ENCODE measurements around the gene GSX1.

GSX1 gene

DNA sequence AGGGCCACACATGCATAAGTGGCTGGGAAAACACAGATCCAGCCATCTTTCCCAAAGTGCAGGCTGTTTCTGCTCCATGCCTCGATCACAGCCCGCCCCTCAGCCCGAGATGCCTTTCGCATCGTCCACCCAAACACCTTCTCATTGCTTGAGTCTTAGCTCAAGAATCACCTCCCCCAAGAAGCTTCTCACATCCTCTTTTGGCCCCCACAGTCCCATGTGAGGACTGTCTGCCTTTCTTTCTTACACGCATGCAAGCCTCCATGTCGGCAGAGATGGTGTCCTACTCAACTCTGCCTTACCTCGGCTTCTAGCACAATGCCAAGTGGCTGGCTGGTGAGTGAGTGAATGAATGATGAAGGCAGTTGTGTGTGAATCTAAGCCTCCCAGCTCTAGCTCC is 18.1 kb upstream of the GSX1 start:
- no peaks in the 10 kb centered on the region for H3K36me3 ChIP-seq (ENCODE audit: control insufficient read depth in 1 of 2, insufficient read depth in 2 of 2, low read depth in 1 of 2, low read length in 2 of 2)
- no peak overlapping the region for H2BK5ac ChIP-seq (ENCODE audit: low read depth, low read length, poor library complexity, severe bottlenecking)
- no peak overlapping the region for H3K14ac ChIP-seq (ENCODE audit: low read length in 2 of 2)
- H4K8ac ChIP-seq (ENCODE audit: low read length), result no peak overlapping the region
- no peak overlapping the region for H2BK15ac ChIP-seq (ENCODE audit: low read depth, poor library complexity, severe bottlenecking)
- no peak overlapping the region for H3K4ac ChIP-seq (ENCODE audit: low read depth in 1 of 2, low read length in 2 of 2)
- DNase-seq, result no peak
- no peak overlapping the region for H3K4me3 ChIP-seq (ENCODE audit: insufficient read depth in 1 of 2, low read depth in 1 of 2, low read length in 2 of 2)
- no peaks in the 10 kb centered on the region for H3K4me1 ChIP-seq (ENCODE audit: control insufficient read depth, insufficient read depth, low read depth, low read length)
- no peak overlapping the region for H3K4me2 ChIP-seq (ENCODE audit: low read length, poor library complexity, severe bottlenecking)
- H3K27ac ChIP-seq (ENCODE audit: low read length, poor library complexity, severe bottlenecking), result no peak overlapping the region
- no peak overlapping the region for H2BK12ac ChIP-seq (ENCODE audit: low read length in 2 of 2)
- no peaks in the 10 kb centered on the region for H3K9me3 ChIP-seq (ENCODE audit: control insufficient read depth, low read length)
- WGBS, result 73% methylated on average over 5 of the region's 8 CpGs
- H3K79me1 ChIP-seq (replicated peaks; ENCODE audit: low read length, poor library complexity, severe bottlenecking), result no peaks in the 10 kb centered on the region
- no peak overlapping the region for H3K23ac ChIP-seq (ENCODE audit: low read length in 2 of 2)
- H3K27me3 ChIP-seq (ENCODE audit: control insufficient read depth in 1 of 2, insufficient read depth in 1 of 2, low read length in 2 of 2), result peaks cover 12 to 75% of the 10 kb centered on the region in 2 experiments
- no peak overlapping the region for H3K18ac ChIP-seq (ENCODE audit: low read depth in 1 of 2, low read length in 2 of 2)
- no peak overlapping the region for H3K9ac ChIP-seq (ENCODE audit: low read length)
- H2BK120ac ChIP-seq (ENCODE audit: low read depth, low read length), result no peak overlapping the region
- no peak overlapping the region for H4K91ac ChIP-seq (ENCODE audit: low read length)
- no peak overlapping the region for H2AFZ ChIP-seq (ENCODE audit: low read depth, low read length)
- H2AK5ac ChIP-seq (ENCODE audit: low read length, severe bottlenecking), result no peak overlapping the region

GRCh38 chr13:27774651-27775050 is 17.6 kb upstream of the GSX1 start:
- Histone ChIP-seq H2BK120ac (ENCODE audit: low read depth, low read length) (no peak overlapping the region), H2BK15ac (ENCODE audit: low read depth, poor library complexity, severe bottlenecking) (no peak overlapping the region), H3K4me2 (ENCODE audit: low read length, poor library complexity, severe bottlenecking) (no peak overlapping the region), H3K27ac (ENCODE audit: low read length, poor library complexity, severe bottlenecking) (no peak overlapping the region), H3K27me3 (ENCODE audit: control insufficient read depth in 1 of 2, insufficient read depth in 1 of 2, low read length in 2 of 2) (peaks cover 7 to 75% of the 10 kb centered on the region in 2 experiments), H3K18ac (ENCODE audit: low read depth in 1 of 2, low read length in 2 of 2) (no peak overlapping the region), H4K8ac (ENCODE audit: low read length) (no peak overlapping the region), H2BK5ac (ENCODE audit: low read depth, low read length, poor library complexity, severe bottlenecking) (no peak overlapping the region), H3K36me3 (ENCODE audit: control insufficient read depth in 1 of 2, insufficient read depth in 2 of 2, low read depth in 1 of 2, low read length in 2 of 2) (no peaks in the 10 kb centered on the region), H2AFZ (ENCODE audit: low read depth, low read length) (no peak overlapping the region), H4K91ac (ENCODE audit: low read length) (no peak overlapping the region), H3K4ac (ENCODE audit: low read depth in 1 of 2, low read length in 2 of 2) (no peak overlapping the region), H3K79me1 (replicated peaks; ENCODE audit: low read length, poor library complexity, severe bottlenecking) (no peaks in the 10 kb centered on the region), H3K14ac (ENCODE audit: low read length in 2 of 2) (no peak overlapping the region), H3K9ac (ENCODE audit: low read length) (no peak overlapping the region), H2AK5ac (ENCODE audit: low read length, severe bottlenecking) (no peak overlapping the region), H3K23ac (ENCODE audit: low read length in 2 of 2) (no peak overlapping the region), H3K4me1 (ENCODE audit: control insufficient read depth, insufficient read depth, low read depth, low read length) (no peaks in the 10 kb centered on the region), H3K4me3 (ENCODE audit: insufficient read depth in 1 of 2, low read depth in 1 of 2, low read length in 2 of 2) (no peak overlapping the region), H3K9me3 (ENCODE audit: control insufficient read depth, low read length) (no peaks in the 10 kb centered on the region), H2BK12ac (ENCODE audit: low read length in 2 of 2) (no peak overlapping the region)
- no peak for DNase-seq
- WGBS, result 49% methylated on average over 2 of the region's 2 CpGs

GRCh38 chr13:27775943-27776342 is 16.3 kb upstream of the GSX1 start:
- Histone ChIP-seq H3K79me1 (replicated peaks; ENCODE audit: low read length, poor library complexity, severe bottlenecking) (no peaks in the 10 kb centered on the region), H3K14ac (ENCODE audit: low read length in 2 of 2) (no peak overlapping the region), H3K18ac (ENCODE audit: low read depth in 1 of 2, low read length in 2 of 2) (no peak overlapping the region), H3K27ac (ENCODE audit: low read length, poor library complexity, severe bottlenecking) (no peak overlapping the region), H4K91ac (ENCODE audit: low read length) (no peak overlapping the region), H2BK15ac (ENCODE audit: low read depth, poor library complexity, severe bottlenecking) (no peak overlapping the region), H3K9ac (ENCODE audit: low read length) (no peak overlapping the region), H2AFZ (ENCODE audit: low read depth, low read length) (no peak overlapping the region), H3K9me3 (ENCODE audit: control insufficient read depth, low read length) (no peaks in the 10 kb centered on the region), H2BK120ac (ENCODE audit: low read depth, low read length) (no peak overlapping the region), H3K4me3 (ENCODE audit: insufficient read depth in 1 of 2, low read depth in 1 of 2, low read length in 2 of 2) (no peak overlapping the region), H4K8ac (ENCODE audit: low read length) (no peak overlapping the region), H3K4me2 (ENCODE audit: low read length, poor library complexity, severe bottlenecking) (no peak overlapping the region), H2AK5ac (ENCODE audit: low read length, severe bottlenecking) (no peak overlapping the region), H3K27me3 (ENCODE audit: control insufficient read depth in 1 of 2, insufficient read depth in 1 of 2, low read length in 2 of 2) (peaks cover 7 to 83% of the 10 kb centered on the region in 2 experiments), H3K23ac (ENCODE audit: low read length in 2 of 2) (no peak overlapping the region), H2BK12ac (ENCODE audit: low read length in 2 of 2) (no peak overlapping the region), H3K4ac (ENCODE audit: low read depth in 1 of 2, low read length in 2 of 2) (no peak overlapping the region), H3K36me3 (ENCODE audit: control insufficient read depth in 1 of 2, insufficient read depth in 2 of 2, low read depth in 1 of 2, low read length in 2 of 2) (no peaks in the 10 kb centered on the region), H2BK5ac (ENCODE audit: low read depth, low read length, poor library complexity, severe bottlenecking) (no peak overlapping the region), H3K4me1 (ENCODE audit: control insufficient read depth, insufficient read depth, low read depth, low read length) (no peaks in the 10 kb centered on the region)
- 60% methylated on average over 11 of the region's 13 CpGs for WGBS
- DNase-seq, result no peak

GRCh38 chr13:27782151-27782550 is 10.1 kb upstream of the GSX1 start:
- no peak for DNase-seq
- Histone ChIP-seq H3K9me3 (ENCODE audit: control insufficient read depth, low read length) (no peaks in the 10 kb centered on the region), H2AK5ac (ENCODE audit: low read length, severe bottlenecking) (no peak overlapping the region), H2AFZ (ENCODE audit: low read depth, low read length) (no peak overlapping the region), H3K14ac (ENCODE audit: low read length in 2 of 2) (no peak overlapping the region), H3K27me3 (ENCODE audit: control insufficient read depth in 1 of 2, insufficient read depth in 1 of 2, low read length in 2 of 2) (peaks cover 30 to 80% of the 10 kb centered on the region in 2 experiments), H3K23ac (ENCODE audit: low read length in 2 of 2) (no peak overlapping the region), H4K8ac (ENCODE audit: low read length) (no peak overlapping the region), H3K27ac (ENCODE audit: low read length, poor library complexity, severe bottlenecking) (no peak overlapping the region), H4K91ac (ENCODE audit: low read length) (no peak overlapping the region), H3K4me2 (ENCODE audit: low read length, poor library complexity, severe bottlenecking) (no peak overlapping the region), H2BK120ac (ENCODE audit: low read depth, low read length) (no peak overlapping the region), H3K4ac (ENCODE audit: low read depth in 1 of 2, low read length in 2 of 2) (no peak overlapping the region), H2BK15ac (ENCODE audit: low read depth, poor library complexity, severe bottlenecking) (no peak overlapping the region), H3K36me3 (ENCODE audit: control insufficient read depth in 1 of 2, insufficient read depth in 2 of 2, low read depth in 1 of 2, low read length in 2 of 2) (no peaks in the 10 kb centered on the region), H3K4me1 (ENCODE audit: control insufficient read depth, insufficient read depth, low read depth, low read length) (no peaks in the 10 kb centered on the region), H2BK5ac (ENCODE audit: low read depth, low read length, poor library complexity, severe bottlenecking) (no peak overlapping the region), H2BK12ac (ENCODE audit: low read length in 2 of 2) (no peak overlapping the region), H3K9ac (ENCODE audit: low read length) (no peak overlapping the region), H3K4me3 (ENCODE audit: insufficient read depth in 1 of 2, low read depth in 1 of 2, low read length in 2 of 2) (no peak overlapping the region), H3K18ac (ENCODE audit: low read depth in 1 of 2, low read length in 2 of 2) (no peak overlapping the region), H3K79me1 (replicated peaks; ENCODE audit: low read length, poor library complexity, severe bottlenecking) (no peaks in the 10 kb centered on the region)
- WGBS, result 81% methylated on average over 2 of the region's 5 CpGs

Measured in mesenchymal stem cell (in vitro differentiated cells and primary cell).